HUES6 (cell line): ENCODE data around the gene PITPNM1.

ENCODE experiments used
- H3K27ac ChIP-seq: 2 replicates; pipeline ENCODE4 v1.7.0; 2013; ENCODE audit warnings: low read depth, mild to moderate bottlenecking, low read length, inconsistent platforms
- H3K27me3 ChIP-seq: 2 replicates; pipeline ENCODE4 v1.6.1; 2013; ENCODE audit warnings: low read length; ENCODE audit not compliant: control insufficient read depth, insufficient read depth
- H3K36me3 ChIP-seq: 2 replicates; pipeline ENCODE4 v1.6.1; 2013; ENCODE audit warnings: low read length; ENCODE audit not compliant: control insufficient read depth, insufficient read depth
- H3K4me1 ChIP-seq: 2 replicates; pipeline ENCODE4 v1.6.1; 2013; ENCODE audit warnings: low read length; ENCODE audit not compliant: control insufficient read depth, insufficient read depth
- H3K4me3 ChIP-seq: 2 replicates; pipeline ENCODE4 v1.5.1; 2013; ENCODE audit warnings: low read depth, low read length
- H3K9ac ChIP-seq: one replicate; pipeline ENCODE4 v1.6.1; 2013; ENCODE audit warnings: mild to moderate bottlenecking, low read length
- H3K9me3 ChIP-seq: 2 replicates; pipeline ENCODE4 v1.6.1; 2013; ENCODE audit warnings: low read depth, low read length; ENCODE audit not compliant: control insufficient read depth, insufficient read depth

Gene PITPNM1

GRCh38 chr11:67539550-67539949 is 34.4 kb upstream of the PITPNM1 start:
- peaks cover 26% of the 10 kb centered on the region for H3K9me3 ChIP-seq
- H3K36me3 ChIP-seq = no peaks in the 10 kb centered on the region
- no peaks in the 10 kb centered on the region for H3K27me3 ChIP-seq
- peaks cover 7% of the 10 kb centered on the region for H3K4me1 ChIP-seq
- no peak overlapping the region for H3K4me3 ChIP-seq
- H3K9ac ChIP-seq = no peak overlapping the region
- no peak overlapping the region for H3K27ac ChIP-seq

GRCh38 chr11:67538823-67539505 is 33.8 kb upstream of the PITPNM1 start:
- Histone ChIP-seq H3K4me1 (peaks cover 7% of the 10 kb centered on the region), H3K9ac (no peak overlapping the region), H3K9me3 (peaks cover 30% of the 10 kb centered on the region), H3K36me3 (no peaks in the 10 kb centered on the region), H3K27me3 (no peaks in the 10 kb centered on the region), H3K27ac (no peak overlapping the region), H3K4me3 (no peak overlapping the region)

GRCh38 chr11:67538306-67538705 is 33.1 kb upstream of the PITPNM1 start:
- H3K36me3 ChIP-seq = no peaks in the 10 kb centered on the region
- no peak overlapping the region for H3K9ac ChIP-seq

DNA sequence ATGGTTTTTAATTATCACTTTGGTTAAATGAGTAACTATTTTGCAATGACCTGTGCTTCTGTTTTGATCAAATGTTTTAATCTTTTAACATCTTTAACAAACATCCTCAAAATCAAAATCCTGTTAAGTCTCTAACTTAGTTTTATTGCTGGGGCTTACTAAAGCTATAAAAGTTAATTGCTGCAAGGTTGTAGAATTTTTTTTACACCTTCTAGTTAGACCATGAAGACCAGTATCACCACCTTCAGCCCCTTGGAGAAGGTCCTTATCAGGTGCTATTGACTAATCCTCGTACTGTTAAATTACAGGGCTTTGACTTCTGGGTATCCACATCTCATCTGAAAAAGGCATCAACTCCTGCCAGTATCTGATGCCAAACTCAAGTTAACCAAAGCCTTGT is 30.4 kb upstream of the PITPNM1 start:
- Histone ChIP-seq H3K4me1 (no peaks in the 10 kb centered on the region), H3K36me3 (no peaks in the 10 kb centered on the region), H3K27me3 (no peaks in the 10 kb centered on the region), H3K4me3 (no peak overlapping the region), H3K27ac (no peak overlapping the region), H3K9me3 (peaks cover 51% of the 10 kb centered on the region), H3K9ac (no peak overlapping the region)

More at GRCh38 chr11:67538306-67538705, 33.1 kb upstream of the PITPNM1 start:
- peaks cover 6% of the 10 kb centered on the region for H3K4me1 ChIP-seq
- no peaks in the 10 kb centered on the region for H3K27me3 ChIP-seq
- no peak overlapping the region for H3K4me3 ChIP-seq
- H3K9me3 ChIP-seq = peaks cover 37% of the 10 kb centered on the region
- no peak overlapping the region for H3K27ac ChIP-seq

DNA sequence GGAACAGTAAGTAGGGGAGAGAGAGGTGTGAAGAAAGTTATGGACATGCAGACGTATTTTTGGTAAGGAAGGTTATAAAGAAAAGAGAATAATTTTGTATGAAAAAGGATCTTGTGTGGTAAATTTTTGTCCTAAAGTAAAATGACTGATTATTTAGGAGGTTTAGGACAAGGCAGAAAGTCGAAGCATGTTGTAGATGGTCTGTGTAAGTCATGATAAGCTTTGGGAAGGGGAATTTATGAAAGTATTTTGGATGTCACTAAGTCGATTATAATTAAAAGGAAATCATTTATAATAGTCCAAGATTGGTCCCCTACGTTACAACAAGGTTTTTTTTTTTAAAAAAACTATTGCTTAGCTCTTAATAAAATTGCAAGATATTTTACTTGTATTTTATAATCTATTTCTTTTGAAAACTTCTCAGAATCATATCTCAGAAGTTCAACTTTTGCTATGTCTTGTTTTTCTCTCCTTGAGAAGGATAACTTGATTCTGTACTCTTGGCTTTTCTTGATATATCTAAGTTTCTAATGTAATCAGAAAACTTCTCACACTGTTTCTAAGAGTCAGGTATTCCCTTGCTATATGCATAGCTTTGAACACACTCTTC is 29.0 kb upstream of the PITPNM1 start:
- no peak overlapping the region for H3K27ac ChIP-seq
- H3K4me3 ChIP-seq = no peak overlapping the region
- H3K9me3 ChIP-seq = peaks cover 47% of the 10 kb centered on the region
- H3K9ac ChIP-seq = no peak overlapping the region
- H3K36me3 ChIP-seq = no peaks in the 10 kb centered on the region
- H3K4me1 ChIP-seq = no peaks in the 10 kb centered on the region
- H3K27me3 ChIP-seq = no peaks in the 10 kb centered on the region

GRCh38 chr11:67532889-67533288 is 27.7 kb upstream of the PITPNM1 start:
- Histone ChIP-seq H3K27me3 (no peaks in the 10 kb centered on the region), H3K27ac (no peak overlapping the region), H3K9me3 (peaks cover 47% of the 10 kb centered on the region), H3K9ac (no peak overlapping the region), H3K36me3 (no peaks in the 10 kb centered on the region), H3K4me3 (no peak overlapping the region), H3K4me1 (no peaks in the 10 kb centered on the region)

- Histone ChIP-seq H3K9me3 (peaks cover 35% of the 10 kb centered on the region), H3K36me3 (no peaks in the 10 kb centered on the region), H3K27ac (no peak overlapping the region), H3K4me3 (no peak overlapping the region), H3K9ac (no peak overlapping the region), H3K4me1 (no peaks in the 10 kb centered on the region), H3K27me3 (no peaks in the 10 kb centered on the region; the same call in 1 of the 2 replicates)
Measured at GRCh38 chr11:67530282-67530592, 25.1 kb upstream of the PITPNM1 start.

DNA sequence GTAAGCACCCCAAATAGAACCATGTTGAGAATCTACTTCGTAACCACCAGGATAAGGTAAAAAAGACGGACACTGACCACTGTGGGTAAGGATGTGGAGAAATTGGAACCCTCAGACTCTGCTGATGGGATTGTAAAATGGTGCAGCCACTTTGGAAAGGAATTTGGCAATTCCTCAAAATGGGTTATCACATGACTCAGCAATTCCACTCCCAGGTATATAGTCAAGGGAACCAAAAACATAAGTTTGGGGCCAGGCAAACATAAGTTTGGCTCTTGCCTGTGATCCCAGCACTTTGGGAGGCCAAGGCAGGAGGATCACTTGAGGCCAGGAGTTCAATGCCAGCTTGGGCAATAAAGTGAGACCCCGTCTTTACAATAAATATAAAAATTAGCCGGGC is 23.2 kb upstream of the PITPNM1 start:
- Histone ChIP-seq H3K36me3 (no peaks in the 10 kb centered on the region), H3K27ac (no peak overlapping the region), H3K4me1 (no peaks in the 10 kb centered on the region), H3K9ac (no peak overlapping the region), H3K9me3 (peaks cover 22% of the 10 kb centered on the region), H3K4me3 (no peak overlapping the region), H3K27me3 (no peaks in the 10 kb centered on the region; the same call in 1 of the 2 replicates)

- no peak overlapping the region for H3K9ac ChIP-seq
- H3K27me3 ChIP-seq = no peaks in the 10 kb centered on the region; the same call in 1 of the 2 replicates
- H3K4me3 ChIP-seq = no peak overlapping the region
- no peaks in the 10 kb centered on the region for H3K36me3 ChIP-seq
- no peaks in the 10 kb centered on the region for H3K4me1 ChIP-seq
- no peak overlapping the region for H3K27ac ChIP-seq
- H3K9me3 ChIP-seq = peaks cover 7% of the 10 kb centered on the region; the same call in 1 of the 2 replicates
Measured at GRCh38 chr11:67525275-67525976, 20.3 kb upstream of the PITPNM1 start.

GRCh38 chr11:67524480-67524808 is 19.3 kb upstream of the PITPNM1 start:
- no peak overlapping the region for H3K27ac ChIP-seq
- H3K9ac ChIP-seq = no peak overlapping the region
- no peaks in the 10 kb centered on the region; the same call in 1 of the 2 replicates for H3K27me3 ChIP-seq
- no peaks in the 10 kb centered on the region for H3K4me1 ChIP-seq
- no peaks in the 10 kb centered on the region for H3K36me3 ChIP-seq
- no peak overlapping the region for H3K4me3 ChIP-seq
- H3K9me3 ChIP-seq = peaks cover 7% of the 10 kb centered on the region; the same call in 1 of the 2 replicates
